ENCODE results near the gene C6orf89. TPM values are rescaled to one million over a fixed set of nuclear protein-coding genes. Genes with fewer than 3 reads are reported as not detected.

C6orf89 gene
- total RNA-seq, 2 donors from 2014 or later, result 13.9 to 16.8 TPM

DNA sequence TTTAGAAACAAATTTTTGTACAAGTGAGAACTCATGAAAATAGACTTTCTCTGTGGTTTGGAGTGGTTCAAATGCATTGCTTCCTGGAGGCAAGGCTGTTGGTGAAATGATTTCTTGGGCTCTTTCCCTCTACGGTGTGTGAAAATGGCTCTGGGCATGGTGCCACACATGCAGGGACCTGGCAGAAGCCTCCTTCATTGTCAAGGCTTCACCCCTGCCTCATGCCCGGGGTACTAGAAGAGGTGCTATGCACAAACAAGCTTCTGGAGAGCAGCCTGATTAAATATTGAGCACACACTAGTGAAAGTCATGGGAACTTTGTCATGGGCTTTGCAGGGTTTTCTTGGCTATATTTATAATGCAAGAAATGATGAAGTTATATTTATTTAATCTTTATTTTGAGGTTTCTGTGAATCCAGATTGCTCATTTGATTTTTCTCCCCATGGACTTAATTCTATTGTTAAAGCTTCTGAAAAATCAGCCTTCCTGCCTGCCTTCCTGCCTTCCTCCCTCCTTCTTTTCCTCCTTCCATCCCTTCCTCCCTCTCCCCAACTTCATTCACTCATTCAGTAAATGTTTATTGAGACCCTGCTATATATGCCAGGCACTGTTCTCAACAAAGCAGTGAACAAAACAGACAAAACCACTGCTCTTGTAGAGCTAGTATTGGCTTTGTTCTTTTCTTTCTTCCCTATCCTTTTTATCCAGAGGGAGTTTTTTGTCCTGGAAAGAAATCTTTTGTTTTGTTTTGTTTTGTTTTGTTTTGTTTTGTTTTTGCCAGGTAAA lies 21.0 kb downstream of the C6orf89 start:
- WGBS, 2 experiments (ENCODE audit: insufficient coverage in 1 of 2, insufficient read length in 1 of 2), result 40 to 48% methylated on average over 2 of the region's 2 CpGs
- H3K27ac ChIP-seq (ENCODE audit: low read depth, low read length), result no peak overlapping the region

GRCh38 chr6:36907781-36908180 lies 22.0 kb downstream of the C6orf89 start:
- Histone ChIP-seq H3K9ac (ENCODE audit: extremely low read depth, low read length, poor library complexity, severe bottlenecking) (no peak overlapping the region), H3K4me3 (ENCODE audit: low read length) (no peak overlapping the region), H3K4me1 (ENCODE audit: control insufficient read depth, insufficient read depth, low read length) (no peaks in the 10 kb centered on the region), H3K9me3 (ENCODE audit: control insufficient read depth, low read length) (no peaks in the 10 kb centered on the region), H3K27me3 (ENCODE audit: control insufficient read depth, insufficient read depth, low read length, poor library complexity, severe bottlenecking) (no peaks in the 10 kb centered on the region), H3K36me3 (ENCODE audit: control insufficient read depth, insufficient read depth, low read length) (peaks cover 3% of the 10 kb centered on the region), H3K27ac (ENCODE audit: low read depth, low read length) (no peak overlapping the region)
- no peaks in the 10 kb centered on the region for H3K9me3 Mint-ChIP-seq
- 82 to 93% methylated on average over 3 to 5 of the region's 5 CpGs for WGBS, 2 experiments (ENCODE audit: insufficient coverage in 1 of 2, insufficient read length in 1 of 2)
- H3K36me3 Mint-ChIP-seq (ENCODE audit: low read depth), result peaks cover 3% of the 10 kb centered on the region
- no peaks in the 10 kb centered on the region for H3K27me3 Mint-ChIP-seq (ENCODE audit: insufficient read depth)
- no peak for DNase-seq
- no peak overlapping the region for H3K27ac Mint-ChIP-seq
- no peak for TF ChIP-seq CTCF (conservative IDR thresholded peaks at IDR 0.05)
- H3K4me1 Mint-ChIP-seq, result no peaks in the 10 kb centered on the region
- no peak overlapping the region for H3K4me3 Mint-ChIP-seq

More for the DNA sequence above, 21.0 kb downstream of the C6orf89 start:
- Mint-ChIP-seq H3K9me3 (no peaks in the 10 kb centered on the region), H3K27ac (no peak overlapping the region), H3K4me1 (no peaks in the 10 kb centered on the region), H3K27me3 (ENCODE audit: insufficient read depth) (no peaks in the 10 kb centered on the region), H3K36me3 (ENCODE audit: low read depth) (peaks cover 8% of the 10 kb centered on the region), H3K4me3 (no peak overlapping the region)
- no peak for TF ChIP-seq CTCF (conservative IDR thresholded peaks at IDR 0.05)
- Histone ChIP-seq H3K4me1 (ENCODE audit: control insufficient read depth, insufficient read depth, low read length) (no peaks in the 10 kb centered on the region), H3K9me3 (ENCODE audit: control insufficient read depth, low read length) (no peaks in the 10 kb centered on the region), H3K27me3 (ENCODE audit: control insufficient read depth, insufficient read depth, low read length, poor library complexity, severe bottlenecking) (no peaks in the 10 kb centered on the region), H3K9ac (ENCODE audit: extremely low read depth, low read length, poor library complexity, severe bottlenecking) (no peak overlapping the region), H3K4me3 (ENCODE audit: low read length) (no peak overlapping the region), H3K36me3 (ENCODE audit: control insufficient read depth, insufficient read depth, low read length) (peaks cover 7% of the 10 kb centered on the region)
- DNase-seq, result no peak

- Mint-ChIP-seq H3K27ac (no peak overlapping the region), H3K4me3 (no peak overlapping the region), H3K9me3 (no peaks in the 10 kb centered on the region), H3K4me1 (no peaks in the 10 kb centered on the region), H3K27me3 (ENCODE audit: insufficient read depth) (no peaks in the 10 kb centered on the region), H3K36me3 (ENCODE audit: low read depth) (no peaks in the 10 kb centered on the region)
- no peak for DNase-seq
- no peaks in the 10 kb centered on the region for H3K36me3 ChIP-seq (ENCODE audit: control insufficient read depth, insufficient read depth, low read length)
- no peaks in the 10 kb centered on the region for H3K9me3 ChIP-seq (ENCODE audit: control insufficient read depth, low read length)
- 85 to 96% methylated on average over 2 of the region's 2 CpGs for WGBS, 2 experiments (ENCODE audit: insufficient coverage in 1 of 2, insufficient read length in 1 of 2)
- TF ChIP-seq CTCF (conservative IDR thresholded peaks at IDR 0.05), result no peak
- no peak overlapping the region for H3K4me3 ChIP-seq (ENCODE audit: low read length)
- H3K4me1 ChIP-seq (ENCODE audit: control insufficient read depth, insufficient read depth, low read length), result no peaks in the 10 kb centered on the region
- H3K9ac ChIP-seq (ENCODE audit: extremely low read depth, low read length, poor library complexity, severe bottlenecking), result no peak overlapping the region
- no peaks in the 10 kb centered on the region for H3K27me3 ChIP-seq (ENCODE audit: control insufficient read depth, insufficient read depth, low read length, poor library complexity, severe bottlenecking)
- no peak overlapping the region for H3K27ac ChIP-seq (ENCODE audit: low read depth, low read length)
These were observed 23.0 kb downstream of the C6orf89 start for GRCh38 chr6:36908747-36909146.

Measured in endodermal cell (in vitro differentiated cells).